Trophoblast cell (in vitro differentiated cells and primary cell): Measurements from ENCODE around the gene MRPS34.
"Not testable (repeated sequence)": the region's sequence is repeated elsewhere in the genome, so short reads cannot be mapped to it uniquely, and the experiment has no call there.

ENCODE experiments used
- DNase-seq, 2 donors: peaks; one replicate each; pipeline ENCODE4 v3.0.0-alpha.2; 2016
- H2AFZ ChIP-seq: 2 replicates; pipeline ENCODE4 v1.6.1; 2013; ENCODE audit warnings: low read length, moderate library complexity, mild to moderate bottlenecking; ENCODE audit not compliant: insufficient read depth, poor library complexity
- H2AK5ac ChIP-seq: 2 replicates; pipeline ENCODE4 v1.6.1; 2013; ENCODE audit warnings: mild to moderate bottlenecking, low read length
- H2BK120ac ChIP-seq: 2 replicates; pipeline ENCODE4 v1.6.1; 2013; ENCODE audit warnings: low read length, mild to moderate bottlenecking, moderate library complexity; ENCODE audit not compliant: insufficient read depth, poor library complexity
- H2BK12ac ChIP-seq: 2 replicates; pipeline ENCODE4 v1.6.1; 2013; ENCODE audit warnings: mild to moderate bottlenecking, low read length, moderate library complexity
- H2BK5ac ChIP-seq: 2 replicates; pipeline ENCODE4 v1.6.1; 2013; ENCODE audit warnings: low read length, low read depth, moderate library complexity, mild to moderate bottlenecking; ENCODE audit not compliant: poor library complexity
- H3K14ac ChIP-seq: 2 replicates; pipeline ENCODE4 v1.6.1; 2013; ENCODE audit warnings: mild to moderate bottlenecking, low read length
- H3K18ac ChIP-seq: 2 replicates; pipeline ENCODE4 v1.6.1; 2013; ENCODE audit warnings: mild to moderate bottlenecking, low read length
- H3K23ac ChIP-seq: 2 replicates; pipeline ENCODE4 v1.6.1; 2013; ENCODE audit warnings: low read length
- H3K27ac ChIP-seq: 2 replicates; pipeline ENCODE4 v1.5.1; 2013; ENCODE audit warnings: low read depth, mild to moderate bottlenecking, inconsistent platforms, low read length, moderate library complexity
- H3K27me3 ChIP-seq: 2 replicates; pipeline ENCODE4 v1.6.1; 2013; ENCODE audit warnings: inconsistent platforms, mild to moderate bottlenecking, low read length, moderate library complexity; ENCODE audit not compliant: insufficient read depth
- H3K36me3 ChIP-seq, 2 experiments: 1 replicate in 1 of 2; 2 replicates in 1 of 2; pipeline ENCODE4 v1.6.1; 2013; ENCODE audit warnings: low read length in 2 of 2, mild to moderate bottlenecking in 2 of 2, moderate library complexity in 1 of 2; ENCODE audit not compliant: insufficient read depth in 2 of 2, control insufficient read depth in 1 of 2
- H3K4ac ChIP-seq: 2 replicates; pipeline ENCODE4 v1.6.1; 2013; ENCODE audit warnings: low read depth, mild to moderate bottlenecking, low read length, moderate library complexity
- H3K4me1 ChIP-seq, 2 experiments: 1 replicate in 1 of 2; 2 replicates in 1 of 2; pipeline ENCODE4 v1.6.1; 2013; ENCODE audit warnings: low read length in 2 of 2, mild to moderate bottlenecking in 2 of 2, moderate library complexity in 1 of 2; ENCODE audit not compliant: insufficient read depth in 2 of 2, control insufficient read depth in 1 of 2
- H3K4me2 ChIP-seq: 2 replicates; pipeline ENCODE4 v1.6.1; 2013; ENCODE audit warnings: inconsistent platforms, mild to moderate bottlenecking, low read length, moderate library complexity
- H3K4me3 ChIP-seq: 2 replicates; pipeline ENCODE4 v1.5.1; 2013; ENCODE audit warnings: mild to moderate bottlenecking, low read depth, low read length, inconsistent platforms
- H3K79me1 ChIP-seq: one replicate; pipeline ENCODE4 v1.6.1; 2013; ENCODE audit warnings: low read length
- H3K79me2 ChIP-seq: 2 replicates; pipeline ENCODE4 v1.6.1; 2013; ENCODE audit warnings: low read length, mild to moderate bottlenecking; ENCODE audit not compliant: control insufficient read depth, insufficient read depth, poor library complexity
- H3K9ac ChIP-seq: 2 replicates; pipeline ENCODE4 v1.6.1; 2013; ENCODE audit warnings: mild to moderate bottlenecking, low read length
- H3K9me3 ChIP-seq: 2 replicates; pipeline ENCODE4 v1.6.1; 2013; ENCODE audit warnings: low read depth, mild to moderate bottlenecking, control low read depth, inconsistent platforms, low read length; ENCODE audit not compliant: insufficient read depth
- H4K12ac ChIP-seq: 2 replicates; pipeline ENCODE4 v1.6.1; 2013; ENCODE audit warnings: low read depth, mild to moderate bottlenecking, low read length, moderate library complexity
- H4K8ac ChIP-seq: 2 replicates; pipeline ENCODE4 v1.6.1; 2013; ENCODE audit warnings: low read depth, mild to moderate bottlenecking, low read length, moderate library complexity
- H4K91ac ChIP-seq: one replicate; pipeline ENCODE4 v1.6.1; 2013; ENCODE audit warnings: low read depth, mild to moderate bottlenecking, low read length, moderate library complexity
- WGBS: extraction: QIAGEN DNeasy Blood & Tissue Kit; methylation state at CpG from one replicate; pipeline ENCODE4 v1.1.7; 2013; ENCODE audit warnings: missing lambda C conversion rate; ENCODE audit not compliant: insufficient read length, insufficient coverage; ENCODE audit errors: extremely low coverage; 5-methylcytosine and 5-hydroxymethylcytosine counted together

The MRPS34 gene

DNA sequence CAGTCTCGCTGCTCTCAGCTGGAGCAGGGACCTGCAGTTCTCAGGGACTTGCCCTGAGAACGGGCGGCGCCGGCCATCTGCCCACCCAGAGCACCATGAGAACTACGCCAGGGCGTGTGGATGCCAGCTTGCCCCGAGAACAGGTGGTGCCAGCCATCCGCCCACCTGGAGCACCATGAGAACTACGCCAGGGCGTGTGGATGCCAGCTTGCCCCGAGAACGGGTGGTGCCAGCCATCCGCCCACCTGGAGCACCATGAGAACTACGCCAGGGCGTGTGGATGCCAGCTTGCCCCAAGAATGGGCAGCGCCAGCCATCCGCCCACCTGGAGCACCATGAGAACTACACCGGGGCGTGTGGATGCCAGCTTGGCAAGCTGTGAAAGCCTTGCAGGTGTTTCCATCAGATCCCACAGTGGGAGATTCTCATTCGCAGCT, 40.4 kb downstream of the MRPS34 start:
- H3K18ac ChIP-seq, H2BK5ac ChIP-seq, H4K8ac ChIP-seq, H2BK12ac ChIP-seq, H3K9ac ChIP-seq, H3K4me2 ChIP-seq, H2AK5ac ChIP-seq, H3K79me2 ChIP-seq, H3K27me3 ChIP-seq, H3K4me1 ChIP-seq, H3K4me3 ChIP-seq, H3K4ac ChIP-seq, H3K14ac ChIP-seq, H2AFZ ChIP-seq, H2BK120ac ChIP-seq, H3K27ac ChIP-seq, H4K91ac ChIP-seq, H4K12ac ChIP-seq, H3K79me1 ChIP-seq, H3K23ac ChIP-seq, DNase-seq: not testable (repeated sequence)
- Histone ChIP-seq H3K36me3 (peaks cover 52 to 57% of the 10 kb centered on the region in 2 experiments), H3K9me3 (peaks cover 33% of the 10 kb centered on the region)
- WGBS = no CpG with 5 or more reads among the region's 21 CpGs

DNA sequence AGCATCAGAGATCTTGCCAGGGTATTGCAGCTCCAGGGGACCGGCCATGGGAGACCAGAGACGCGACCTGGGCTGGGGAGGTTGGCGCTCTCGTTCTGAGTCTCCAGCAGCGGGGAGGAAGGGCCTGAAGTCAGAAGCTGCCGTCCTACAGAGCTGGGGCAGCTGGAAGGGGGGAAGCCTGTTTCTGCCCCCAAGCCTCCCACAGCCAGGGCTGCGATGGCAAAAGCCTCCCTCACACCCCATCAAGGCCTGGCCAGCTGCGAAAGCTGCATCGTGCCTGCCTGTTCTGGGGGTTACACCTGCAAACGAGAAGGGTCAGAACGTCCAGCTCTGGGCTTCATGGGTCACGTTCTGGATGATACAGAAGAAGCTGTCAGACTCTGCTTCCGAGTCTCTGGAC, 40.9 kb downstream of the MRPS34 start:
- Histone ChIP-seq H2AFZ (no peak overlapping the region), H3K27ac (no peak overlapping the region), H3K4me3 (no peak overlapping the region), H4K12ac (no peak overlapping the region), H3K79me1 (no peaks in the 10 kb centered on the region), H3K4ac (no peak overlapping the region), H3K4me2 (no peak overlapping the region), H3K14ac (no peak overlapping the region), H2AK5ac (no peak overlapping the region), H3K36me3 (peaks cover 56 to 62% of the 10 kb centered on the region in 2 experiments), H3K18ac (no peak overlapping the region), H2BK120ac (no peak overlapping the region), H2BK5ac (no peak overlapping the region), H3K9me3 (peaks cover 28% of the 10 kb centered on the region), H2BK12ac (no peak overlapping the region), H4K91ac (no peak overlapping the region), H3K79me2 (no peaks in the 10 kb centered on the region), H4K8ac (no peak overlapping the region), H3K9ac (no peak overlapping the region), H3K27me3 (no peaks in the 10 kb centered on the region), H3K23ac (no peak overlapping the region), H3K4me1 (no peaks in the 10 kb centered on the region)
- WGBS = no CpG with 5 or more reads among the region's 14 CpGs
- no peak for DNase-seq

DNA sequence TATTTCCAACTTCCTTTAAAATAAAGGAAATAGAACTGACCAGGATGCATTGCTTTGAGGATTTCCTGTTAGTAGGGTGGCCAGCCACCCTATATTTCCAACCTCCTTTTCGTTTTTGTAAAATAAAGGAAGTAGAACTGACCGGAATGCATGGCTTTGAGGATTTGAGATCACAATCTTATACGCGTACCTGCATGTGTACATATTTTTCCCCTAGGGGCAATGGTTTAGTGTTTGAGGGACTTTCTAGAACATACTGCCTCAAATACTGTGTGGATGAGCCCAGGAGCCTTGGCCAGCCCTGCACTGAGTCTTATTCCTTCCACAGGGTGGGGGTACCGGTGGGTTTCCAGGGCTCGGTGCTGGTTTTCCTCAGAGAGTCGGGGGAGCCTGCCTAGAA, 41.3 kb downstream of the MRPS34 start:
- H2AK5ac ChIP-seq = no peak overlapping the region
- no peak overlapping the region for H2BK5ac ChIP-seq
- H3K23ac ChIP-seq = no peak overlapping the region
- H4K91ac ChIP-seq = no peak overlapping the region
- H2BK12ac ChIP-seq = no peak overlapping the region
- no peaks in the 10 kb centered on the region for H3K79me1 ChIP-seq
- H3K27ac ChIP-seq = no peak overlapping the region
- no peak overlapping the region for H3K4ac ChIP-seq
- H3K79me2 ChIP-seq = no peaks in the 10 kb centered on the region
- peaks cover 24% of the 10 kb centered on the region for H3K9me3 ChIP-seq
- H3K9ac ChIP-seq = no peak overlapping the region
- no peak overlapping the region for H2AFZ ChIP-seq
- H2BK120ac ChIP-seq = no peak overlapping the region
- no peaks in the 10 kb centered on the region for H3K4me1 ChIP-seq
- H4K12ac ChIP-seq = no peak overlapping the region
- no peak overlapping the region for H3K4me3 ChIP-seq
- peaks cover 56 to 66% of the 10 kb centered on the region in 2 experiments for H3K36me3 ChIP-seq
- WGBS = no CpG with 5 or more reads among the region's 7 CpGs
- H3K18ac ChIP-seq = no peak overlapping the region
- H4K8ac ChIP-seq = no peak overlapping the region
- no peaks in the 10 kb centered on the region for H3K27me3 ChIP-seq
- H3K4me2 ChIP-seq = no peak overlapping the region
- DNase-seq = peak; percentile 53 to 90
- H3K14ac ChIP-seq = no peak overlapping the region

DNA sequence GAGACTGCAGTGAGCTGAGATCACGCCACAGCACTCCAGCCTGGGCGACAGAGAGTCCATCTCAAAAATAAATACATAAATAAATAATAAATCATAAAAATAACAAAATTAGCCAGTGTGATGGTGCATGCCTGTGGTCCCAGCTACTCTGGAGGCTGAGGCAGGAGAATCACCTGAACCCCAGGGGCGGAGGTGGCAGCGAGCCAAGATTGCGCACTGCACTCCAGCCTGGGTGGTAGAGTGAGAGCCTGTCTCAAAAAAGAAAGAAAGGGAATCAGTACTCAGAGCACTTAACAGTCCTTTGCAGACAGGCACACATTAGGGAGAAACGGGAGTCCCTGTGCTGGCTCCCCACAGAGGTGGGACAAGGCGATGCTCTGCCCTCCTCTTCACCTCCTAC, 41.9 kb downstream of the MRPS34 start:
- WGBS = no CpG with 5 or more reads among the region's 7 CpGs
- no peak overlapping the region for H4K12ac ChIP-seq
- no peak overlapping the region for H3K4ac ChIP-seq
- no peak overlapping the region for H4K8ac ChIP-seq
- H2BK120ac ChIP-seq = no peak overlapping the region
- no peak overlapping the region for H3K9ac ChIP-seq
- H3K79me1 ChIP-seq = no peaks in the 10 kb centered on the region
- no peak overlapping the region for H2AK5ac ChIP-seq
- no peaks in the 10 kb centered on the region for H3K79me2 ChIP-seq
- no peak overlapping the region for H3K14ac ChIP-seq
- H3K9me3 ChIP-seq = peaks cover 19% of the 10 kb centered on the region
- no peak overlapping the region for H3K4me3 ChIP-seq
- H4K91ac ChIP-seq = no peak overlapping the region
- no peak overlapping the region for H2AFZ ChIP-seq
- H3K36me3 ChIP-seq = peaks cover 56 to 68% of the 10 kb centered on the region in 2 experiments
- H3K4me1 ChIP-seq = no peaks in the 10 kb centered on the region
- H3K27ac ChIP-seq = no peak overlapping the region
- no peaks in the 10 kb centered on the region for H3K27me3 ChIP-seq
- no peak overlapping the region for H3K23ac ChIP-seq
- no peak overlapping the region for H3K4me2 ChIP-seq
- DNase-seq = no peak
- H3K18ac ChIP-seq = no peak overlapping the region
- no peak overlapping the region for H2BK5ac ChIP-seq
- H2BK12ac ChIP-seq = no peak overlapping the region
